ENCODE data around the gene PTPRN2.

Gene PTPRN2

DNA sequence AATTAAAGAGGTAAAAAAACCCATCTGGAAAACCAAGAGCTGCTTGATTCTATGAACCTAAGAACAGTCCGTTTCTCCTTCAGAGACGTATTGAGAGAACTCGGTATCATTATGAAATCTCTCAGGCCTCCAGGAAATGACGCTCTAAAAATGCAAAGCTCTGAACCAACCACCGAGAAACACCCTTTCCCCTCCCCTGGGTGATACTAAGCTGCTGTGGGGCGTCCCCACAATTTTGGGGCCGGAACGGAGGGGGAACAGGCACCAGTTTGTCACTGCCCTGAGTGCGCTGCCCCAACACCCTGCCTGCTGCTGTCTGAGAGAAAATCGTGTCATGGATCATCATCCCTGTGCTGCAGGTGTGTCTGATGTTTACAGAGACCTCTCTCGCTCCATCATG is 741.4 kb downstream of the PTPRN2 start:
- no peak for DNase-seq

DNA sequence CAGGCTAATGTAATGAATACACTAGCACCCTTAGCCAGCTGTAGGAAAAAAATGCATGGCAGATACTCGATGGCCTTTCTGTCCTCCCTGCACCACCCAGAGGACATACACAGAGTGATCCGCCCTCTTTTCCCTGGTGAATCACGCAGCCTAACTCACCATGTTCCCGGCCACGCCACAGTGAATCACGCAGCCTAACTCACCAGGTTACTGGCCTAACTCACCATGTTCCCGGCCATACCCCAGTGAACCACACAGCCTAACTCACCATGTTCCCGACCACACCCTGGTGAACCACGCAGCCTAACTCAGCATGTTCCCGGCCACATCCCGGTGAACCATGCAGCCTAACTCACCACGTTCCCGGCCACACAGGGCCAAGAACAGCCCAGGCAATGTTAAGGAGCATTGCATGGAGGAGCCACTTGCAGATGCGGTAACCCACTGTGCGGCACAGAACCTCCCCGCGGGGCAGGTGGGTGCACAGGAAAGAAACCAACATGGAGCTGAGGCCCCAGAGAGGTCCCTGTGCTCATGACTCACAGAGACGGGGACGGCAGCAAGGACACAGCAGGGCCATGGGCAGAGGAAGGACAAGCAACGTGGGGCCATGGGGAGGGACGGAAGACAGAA is 742.3 kb downstream of the PTPRN2 start:
- no peak for DNase-seq

DNA sequence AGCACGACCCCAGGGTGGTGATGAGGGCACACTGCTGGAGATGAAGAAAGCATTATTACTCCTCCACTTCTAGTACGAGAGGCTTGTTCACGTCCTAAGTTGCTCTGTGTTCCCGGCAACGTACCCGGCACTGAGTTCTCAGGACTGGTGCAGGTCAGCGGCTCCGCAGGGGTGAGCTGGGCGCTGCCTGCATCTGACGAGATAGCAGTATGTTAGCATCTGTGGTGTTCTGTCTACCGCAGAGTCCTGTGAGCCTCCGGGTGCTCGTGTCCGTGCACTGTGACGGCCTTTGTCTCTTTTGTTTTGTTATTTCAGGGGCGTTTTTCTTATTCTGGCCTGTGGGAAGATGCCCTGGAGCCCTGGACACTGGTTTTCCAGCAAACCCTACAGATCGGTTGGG is 743.0 kb downstream of the PTPRN2 start:
- DNase-seq, result no peak

DNA sequence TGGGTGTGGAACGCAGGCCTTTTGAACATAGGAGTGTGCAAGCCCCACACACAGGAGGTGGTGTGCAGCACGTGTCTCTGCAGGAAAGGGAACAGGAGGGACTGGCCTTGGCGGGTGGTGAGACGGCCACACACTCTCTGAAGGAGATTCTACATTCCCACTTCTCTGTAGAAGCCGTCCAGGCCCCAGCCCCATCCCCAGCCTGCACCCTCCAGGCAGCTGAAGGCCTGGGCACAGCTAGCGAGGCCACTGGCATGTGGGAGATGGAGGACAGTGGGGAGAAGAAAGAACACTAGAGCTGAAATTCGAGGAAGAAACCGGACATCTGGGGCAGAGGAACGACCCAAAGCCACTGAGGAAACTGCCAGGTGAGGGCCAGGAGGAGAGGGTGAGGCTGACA is 743.5 kb downstream of the PTPRN2 start:
- DNase-seq, result no peak

DNA sequence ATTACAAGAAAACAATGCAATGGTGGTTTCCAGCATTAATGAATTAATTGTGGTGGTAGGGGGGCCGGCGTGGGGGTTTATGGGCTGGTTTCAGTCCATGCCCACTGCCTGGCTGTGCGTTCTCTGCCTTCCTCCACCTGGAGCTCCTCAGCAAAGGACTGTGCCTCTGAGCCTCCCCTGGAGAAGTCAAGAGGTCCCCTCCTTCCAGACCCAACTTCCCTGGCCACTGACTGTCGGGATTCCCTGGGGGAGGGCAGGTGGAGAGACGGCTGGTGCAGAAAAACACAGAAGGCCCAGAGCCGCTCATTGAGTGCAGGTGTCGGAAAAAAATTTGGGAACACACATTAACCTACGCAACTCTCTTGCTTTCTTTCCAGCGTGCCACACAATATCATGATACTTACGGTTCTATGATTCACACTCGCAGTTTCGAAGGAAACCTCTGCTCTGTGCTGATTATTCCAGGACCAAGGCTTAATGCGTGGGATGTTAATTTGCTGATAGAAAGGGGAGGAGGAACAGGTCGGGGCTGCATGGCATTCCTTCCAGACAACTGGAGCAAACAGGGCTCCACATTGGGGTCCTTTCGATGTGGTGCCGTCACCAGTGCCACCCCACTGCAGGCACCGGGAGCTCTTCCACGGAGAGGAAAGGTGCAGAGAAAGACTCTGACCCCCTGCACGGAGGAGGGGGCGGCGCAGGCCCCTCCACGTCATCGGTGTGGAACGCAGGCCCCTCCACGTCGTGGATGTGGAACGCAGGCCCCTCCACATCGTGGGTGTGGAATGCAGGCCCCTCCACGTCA is 744.1 kb downstream of the PTPRN2 start:
- DNase-seq, result no peak

DNA sequence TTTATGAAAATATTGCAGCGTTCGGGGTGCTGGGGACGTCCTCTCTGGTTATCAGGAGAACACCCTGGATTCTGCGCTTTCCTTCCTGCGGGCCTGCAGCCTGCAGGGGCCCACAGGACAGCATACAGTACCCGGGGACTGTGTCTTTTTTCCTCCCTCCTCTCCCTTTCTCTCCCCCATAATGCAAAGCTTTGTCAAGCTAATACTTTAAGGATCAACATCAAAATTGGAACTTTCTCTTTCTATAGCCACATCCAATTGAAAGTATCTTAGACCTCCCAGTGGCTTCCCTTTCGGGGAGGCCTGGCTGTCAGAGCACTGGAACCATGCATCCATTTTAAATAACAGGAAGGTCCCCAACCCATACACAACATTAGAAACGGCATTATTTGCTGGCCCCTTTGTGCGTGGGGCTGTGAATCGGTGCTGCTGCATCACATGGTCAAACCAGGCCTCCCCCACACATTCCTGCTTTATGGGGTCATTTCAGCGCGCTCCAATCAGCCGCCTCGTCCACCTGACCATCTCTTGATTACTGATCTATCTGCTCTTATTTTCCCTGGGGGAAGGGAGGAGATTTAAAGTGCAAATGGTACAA is 745.8 kb downstream of the PTPRN2 start:
- DNase-seq, result no peak

DNA sequence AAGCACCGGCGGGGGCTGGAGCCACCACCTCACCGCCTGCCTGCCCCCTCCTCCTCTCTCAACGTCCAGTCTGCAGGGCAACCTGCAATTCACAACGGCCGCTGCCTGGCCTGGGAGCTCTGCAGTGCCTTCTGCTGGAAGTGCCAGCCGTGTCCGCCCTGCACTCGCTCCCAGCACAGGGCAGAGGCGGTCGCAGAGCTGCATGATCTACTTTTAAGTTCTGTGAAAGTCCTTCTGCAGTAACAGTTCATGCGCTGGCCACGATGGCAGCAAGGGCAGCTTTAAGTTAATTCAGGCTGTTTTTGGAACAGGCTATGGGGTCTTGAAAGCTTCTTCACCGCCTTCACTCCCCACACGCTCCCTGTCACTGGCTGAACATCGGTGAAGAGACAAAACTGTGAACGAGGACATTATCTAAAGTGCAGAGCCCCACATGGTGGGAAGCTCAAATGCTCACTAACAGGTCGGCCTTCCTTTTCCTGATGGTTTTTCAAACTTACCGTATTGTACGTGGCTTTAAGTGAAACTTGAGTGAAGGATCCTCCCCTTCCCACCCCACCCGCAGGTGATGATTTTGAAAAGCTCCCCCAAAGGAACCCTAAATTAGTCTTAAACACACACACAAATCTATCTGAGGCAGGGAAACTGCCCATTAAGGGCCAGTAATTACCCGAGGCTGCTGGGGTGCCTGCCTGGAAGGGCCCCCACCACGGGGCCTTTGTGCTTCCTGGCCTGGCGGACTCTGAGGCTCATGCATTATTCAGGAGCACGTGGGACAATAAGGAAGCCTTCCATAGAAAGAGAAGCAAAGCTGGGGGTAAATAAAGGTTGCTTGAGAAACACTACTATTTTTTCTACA is 746.5 kb downstream of the PTPRN2 start:
- no peak for DNase-seq

DNA sequence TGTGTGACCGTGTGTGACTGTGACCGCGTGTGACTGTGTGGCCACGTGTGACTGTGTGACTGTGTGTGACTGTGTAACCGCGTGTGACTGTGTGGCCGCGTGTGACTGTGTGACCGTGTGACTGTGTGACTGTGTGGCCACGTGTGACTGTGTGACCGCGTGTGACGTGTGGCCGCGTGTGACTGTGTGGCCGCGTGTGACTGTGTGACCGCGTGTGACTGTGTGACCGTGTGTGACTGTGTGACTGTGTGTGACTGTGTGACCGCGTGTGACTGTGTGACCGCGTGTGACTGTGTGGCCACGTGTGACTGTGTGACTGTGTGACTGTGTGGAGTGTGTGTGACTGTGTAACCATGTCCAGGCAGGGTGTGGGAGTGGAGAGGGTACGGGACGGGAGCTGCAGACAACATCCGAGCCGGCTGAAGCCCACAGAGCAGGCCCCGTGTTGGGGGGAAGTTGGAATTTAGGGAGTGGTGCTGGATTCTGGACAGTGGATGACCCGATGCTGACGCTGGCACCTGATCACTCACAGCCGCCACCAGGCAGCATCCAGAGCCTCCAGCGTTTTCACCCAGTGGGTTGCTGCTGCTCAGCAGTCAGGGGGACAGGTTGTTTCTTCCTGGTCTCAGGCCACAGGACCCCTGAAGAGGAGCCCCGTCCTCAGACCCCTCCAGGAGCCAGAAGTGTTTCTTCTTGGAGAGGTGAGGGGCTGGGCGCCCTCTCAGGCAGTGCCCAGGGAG is 747.3 kb downstream of the PTPRN2 start:
- DNase-seq, result no peak

DNA sequence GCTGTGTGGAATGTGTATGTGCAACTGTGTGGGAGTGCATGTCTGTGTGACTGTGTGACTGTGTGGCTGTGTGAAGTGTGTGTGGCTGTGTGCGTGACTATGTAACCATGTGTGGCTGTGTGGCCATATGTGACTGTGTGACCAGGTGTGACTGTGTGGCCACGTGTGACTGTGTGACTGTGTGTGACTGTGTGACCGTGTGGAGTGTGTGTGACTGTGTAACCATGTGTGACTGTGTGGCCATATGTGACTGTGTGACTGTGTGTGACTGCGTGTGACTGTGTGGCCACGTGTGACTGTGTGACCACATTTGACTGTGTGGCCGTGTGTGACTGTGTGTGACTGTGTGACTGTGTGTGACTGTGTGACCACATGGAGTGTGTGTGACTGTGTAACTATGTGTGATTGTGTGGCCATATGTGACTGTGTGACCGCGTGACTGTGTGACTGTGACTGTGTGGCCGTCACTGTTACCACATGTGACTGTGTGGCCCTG is 747.9 kb downstream of the PTPRN2 start:
- DNase-seq, result no peak

DNA sequence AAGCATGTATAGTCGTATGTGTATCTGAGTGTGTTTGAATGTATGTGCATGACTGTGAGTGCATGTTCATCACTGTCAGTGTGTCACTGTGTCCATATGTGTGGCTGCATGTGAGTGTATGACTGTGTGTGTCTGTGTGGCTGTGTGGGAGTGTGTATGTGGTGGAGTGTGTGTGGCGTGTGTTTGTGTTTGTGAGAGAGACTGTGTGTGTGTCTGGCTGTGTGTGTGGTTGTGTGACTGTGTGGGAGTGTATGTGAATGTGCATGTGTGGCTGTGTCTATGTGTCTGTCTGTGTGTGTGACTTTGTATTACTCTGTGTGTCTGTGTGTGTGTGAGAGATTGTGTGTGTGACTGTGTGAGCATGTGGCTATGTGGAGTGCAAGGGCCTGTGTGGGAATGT is 748.4 kb downstream of the PTPRN2 start:
- no peak for DNase-seq

DNA sequence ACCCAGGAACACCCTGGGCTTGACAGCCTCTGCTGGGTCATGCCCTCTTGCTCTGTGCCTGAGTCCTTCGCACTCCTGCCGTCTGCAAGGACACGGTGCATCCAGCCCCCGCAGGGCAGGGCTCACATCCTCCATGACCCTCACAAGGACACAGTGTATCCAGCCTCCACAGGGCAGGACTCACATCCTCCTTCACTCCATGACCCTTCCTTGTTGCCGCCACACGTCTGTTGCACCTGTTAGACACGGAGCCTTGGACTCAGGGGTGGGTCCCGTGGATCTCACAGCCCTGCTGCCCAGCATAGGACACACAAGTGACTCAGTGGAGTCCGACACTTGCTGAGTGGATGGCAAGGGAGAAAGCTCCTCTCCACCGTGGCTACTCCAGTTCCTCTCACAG is 750.1 kb downstream of the PTPRN2 start:
- DNase-seq, result no peak

DNA sequence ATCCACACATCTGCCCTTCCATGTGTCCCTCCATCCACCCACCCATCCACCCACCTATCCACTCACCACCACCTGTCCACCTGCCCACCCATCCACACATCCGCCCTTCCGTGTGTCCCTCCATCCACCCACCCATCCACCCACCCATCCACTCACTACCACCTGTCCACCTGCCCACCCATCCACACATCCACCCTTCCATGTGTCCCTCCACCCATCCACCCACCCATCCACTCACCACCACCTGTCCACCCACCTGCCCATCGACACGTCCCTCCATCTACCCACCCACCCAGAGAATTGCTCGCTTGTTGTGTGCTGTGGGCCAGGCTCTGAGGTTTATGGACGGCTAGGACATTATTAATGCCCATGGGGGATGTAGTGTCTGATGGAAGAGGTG is 750.6 kb downstream of the PTPRN2 start:
- DNase-seq, result no peak

DNA sequence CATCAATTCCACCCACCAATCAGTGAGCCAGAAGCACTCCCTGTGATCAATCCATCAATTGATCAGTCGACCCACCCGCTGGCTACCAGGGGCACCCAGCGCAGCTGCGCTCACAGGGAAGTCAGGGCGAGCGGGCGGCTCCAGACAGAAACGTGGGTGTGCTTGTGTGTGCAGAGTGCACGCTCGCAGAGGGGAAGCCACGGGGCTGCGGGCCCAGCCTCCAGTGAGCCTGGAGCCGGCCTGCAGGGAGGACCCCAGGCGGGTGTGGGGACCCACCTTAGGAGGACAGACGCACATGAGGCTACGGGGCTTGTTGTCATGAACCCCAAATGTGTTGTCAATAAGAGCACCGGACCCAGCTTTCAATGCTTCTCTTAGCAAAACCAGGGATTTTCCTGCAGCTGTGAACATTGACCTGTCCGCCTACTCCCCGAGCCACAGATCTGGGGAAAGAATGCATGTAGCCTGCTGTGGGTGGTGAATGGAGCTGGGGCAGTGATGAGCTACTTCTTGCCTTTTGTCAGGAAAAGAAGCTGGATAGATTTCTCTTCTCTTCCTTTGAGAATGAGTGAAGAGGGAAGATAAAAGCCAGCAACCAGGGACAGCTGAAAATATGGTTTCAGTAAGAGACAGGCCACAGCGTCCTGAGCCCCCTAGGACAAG is 753.0 kb downstream of the PTPRN2 start:
- DNase-seq, result no peak

DNA sequence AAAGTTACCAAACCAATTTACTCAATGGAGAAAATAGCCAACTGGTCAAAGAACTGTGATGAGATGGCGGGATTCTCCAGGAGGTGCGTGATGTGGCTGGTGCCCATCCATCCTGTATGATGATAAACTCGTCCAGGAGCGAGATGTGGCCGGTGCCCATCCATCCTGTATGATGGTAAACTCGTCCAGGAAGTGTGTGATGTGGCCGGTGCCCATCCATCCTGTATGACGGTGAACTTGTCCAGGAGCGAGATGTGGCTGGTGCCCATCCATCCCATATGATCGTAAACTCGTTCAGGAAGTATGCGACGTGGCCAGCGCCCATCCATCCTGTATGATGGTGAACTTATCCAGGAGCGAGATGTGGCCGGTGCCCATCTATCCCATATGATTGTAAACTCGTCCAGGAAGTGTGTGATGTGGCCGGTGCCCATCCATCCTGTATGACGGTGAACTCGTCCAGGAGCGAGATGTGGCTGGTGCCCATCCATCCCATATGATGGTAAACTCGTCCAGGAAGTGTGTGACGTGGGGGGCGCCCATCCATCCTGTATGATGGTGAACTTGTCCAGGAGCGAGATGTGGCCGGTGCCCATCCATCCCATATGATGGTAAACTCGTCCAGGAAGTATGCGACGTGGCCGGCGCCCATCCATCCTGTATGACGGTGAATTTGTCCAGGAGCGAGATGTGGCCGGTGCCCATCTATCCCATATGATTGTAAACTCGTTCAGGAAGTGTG is 754.6 kb downstream of the PTPRN2 start:
- no peak for DNase-seq

DNA sequence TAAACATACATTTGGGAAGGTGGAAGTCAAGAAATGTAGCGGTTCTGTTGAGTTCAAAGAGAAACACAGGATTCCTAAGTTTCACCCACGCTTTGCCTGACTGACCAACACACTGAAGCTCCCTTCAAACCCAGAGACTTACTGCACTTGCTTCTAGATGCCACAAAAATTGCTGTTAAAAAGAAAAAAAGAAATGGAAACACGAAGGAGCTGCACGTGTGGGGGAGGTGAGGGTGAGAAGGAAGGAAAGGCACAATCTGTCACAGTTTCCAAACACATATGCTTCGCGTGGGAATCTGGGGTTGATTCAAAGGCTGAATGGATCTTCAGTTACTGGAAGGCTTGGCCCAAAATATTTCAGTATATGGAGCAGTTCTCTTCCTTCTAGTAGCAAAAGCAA is 755.2 kb downstream of the PTPRN2 start:
- DNase-seq, result no peak

DNA sequence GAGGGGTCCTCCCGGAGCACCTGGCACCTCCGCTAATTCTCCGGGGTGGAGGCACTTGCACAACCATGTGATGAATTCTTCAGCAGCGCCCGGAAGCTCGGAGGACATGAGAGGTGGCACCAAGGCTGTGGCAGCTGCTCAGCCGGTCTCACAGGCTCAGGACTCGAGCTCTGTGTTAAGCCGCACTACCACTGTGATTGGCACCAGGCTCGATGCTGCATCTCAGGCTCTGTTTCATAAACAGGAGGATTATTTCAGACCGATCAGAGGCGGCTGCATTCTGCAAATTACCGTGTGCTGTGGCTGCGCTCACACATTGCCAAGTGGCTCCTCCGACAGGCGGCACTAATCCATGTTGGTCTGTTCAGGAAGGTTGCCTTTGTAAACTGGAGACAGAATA is 755.6 kb downstream of the PTPRN2 start:
- DNase-seq, result no peak

DNA sequence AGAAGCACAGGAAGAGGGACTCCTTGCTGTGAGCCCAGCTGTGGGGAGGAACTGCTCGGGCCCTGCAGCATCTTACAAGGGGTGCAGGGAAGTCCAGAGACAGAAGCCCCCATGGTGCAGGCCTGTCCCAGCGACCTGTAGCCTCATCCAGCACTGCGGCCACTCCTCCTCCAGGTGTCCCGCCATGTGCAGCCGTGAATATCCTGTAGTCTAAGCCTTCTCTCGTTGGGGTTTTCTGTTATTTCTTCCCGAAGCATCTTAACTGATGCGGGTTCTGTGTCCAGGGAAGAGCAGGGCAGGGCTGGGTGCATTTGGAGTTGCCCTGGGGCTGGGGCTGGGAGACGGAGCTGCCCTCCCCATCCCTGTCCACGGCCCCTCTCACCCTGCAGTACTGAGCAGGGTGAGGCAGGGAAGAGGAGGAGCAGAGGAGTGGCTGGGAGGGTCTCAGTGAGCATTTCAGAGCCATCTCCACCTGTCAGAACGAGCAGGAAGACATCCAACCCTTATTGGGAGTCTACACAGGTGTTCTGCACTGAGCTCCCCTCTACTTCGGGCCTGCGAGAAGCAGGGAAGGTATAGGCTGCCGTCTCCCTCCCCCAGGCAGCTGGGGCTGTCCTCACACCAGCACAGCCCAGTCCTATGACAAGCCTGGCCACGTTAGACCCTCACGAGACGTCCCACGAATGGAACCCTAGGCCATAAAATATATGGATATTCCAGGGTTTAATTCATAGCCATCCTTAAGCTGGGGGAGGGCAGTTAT is 756.3 kb downstream of the PTPRN2 start:
- DNase-seq, result no peak

DNA sequence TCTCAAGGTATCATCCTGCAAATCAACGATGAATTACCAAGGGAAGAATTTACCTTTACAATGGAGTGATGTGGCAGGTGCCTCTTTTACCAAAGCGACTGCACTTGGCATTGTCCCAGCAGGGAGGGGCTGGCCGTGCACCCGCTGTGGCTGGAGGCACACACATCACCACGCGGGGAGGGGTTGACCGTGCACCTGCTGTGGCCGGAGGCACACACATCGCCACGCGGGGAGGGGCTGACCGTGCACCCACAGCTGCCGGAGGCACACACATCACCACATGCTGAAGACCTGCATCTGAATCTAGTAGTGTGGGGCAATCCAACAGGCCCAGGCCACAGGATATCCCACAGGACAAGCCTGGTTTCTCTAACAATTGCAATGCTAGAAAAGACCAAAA is 757.3 kb downstream of the PTPRN2 start:
- DNase-seq, result no peak

DNA sequence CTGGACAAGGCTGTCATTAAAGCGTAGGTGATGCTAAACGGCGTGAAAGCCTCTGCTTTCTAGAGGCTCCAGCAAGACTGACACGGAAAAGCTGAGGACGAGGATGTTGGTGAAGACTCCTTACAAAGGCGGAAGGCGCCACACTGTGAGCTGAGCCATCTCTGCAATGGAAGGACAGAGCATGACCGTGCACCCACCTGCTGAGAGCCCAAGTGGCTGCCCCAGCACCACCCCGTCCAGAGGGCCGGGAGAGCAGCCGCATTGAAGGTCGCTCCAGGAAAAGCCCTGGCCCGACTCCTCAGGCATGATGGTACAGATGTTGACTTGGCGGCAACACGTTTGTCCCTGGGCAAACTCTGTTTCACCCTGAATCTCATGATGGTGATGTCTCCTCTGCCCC is 758.1 kb downstream of the PTPRN2 start:
- DNase-seq, result no peak

DNA sequence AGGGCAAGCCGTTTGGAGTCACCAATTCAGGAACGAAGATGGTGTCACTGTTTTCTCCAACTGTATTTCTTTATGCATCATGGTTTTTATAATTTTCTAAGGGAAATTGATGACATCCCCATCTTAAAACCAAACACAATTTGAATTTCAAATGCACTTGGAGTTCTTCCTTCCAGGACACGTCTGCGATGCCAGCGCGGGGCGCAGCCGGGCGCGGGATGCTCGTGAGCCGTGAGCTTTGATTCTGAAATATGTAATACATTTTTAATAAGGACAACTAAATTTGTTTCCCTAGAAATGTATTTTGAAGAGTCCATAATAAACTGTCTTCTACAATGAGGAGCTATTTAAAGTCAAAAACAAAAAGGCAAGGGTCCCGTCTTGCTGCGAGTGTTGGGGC is 758.7 kb downstream of the PTPRN2 start:
- DNase-seq, result no peak

All from fibroblast of upper back skin (primary cell).